ENCODE data around the gene RPS6KA2.

Gene RPS6KA2

GRCh38 chr6:166492092-166492741, 134.8 kb downstream of the RPS6KA2 start:
- H3K27ac ChIP-seq (ENCODE audit: insufficient read depth in 1 of 2, low read depth in 1 of 2, low read length in 2 of 2, poor library complexity in 1 of 2, severe bottlenecking in 2 of 2), result no peak overlapping the region
- WGBS (ENCODE audit: insufficient coverage), result 86% methylated on average over 2 of the region's 5 CpGs
- no peak overlapping the region for H3K4me3 ChIP-seq (ENCODE audit: control insufficient read depth in 1 of 7, extremely low read depth in 1 of 7, insufficient read depth in 4 of 7, low read depth in 2 of 7, low read length in 6 of 7)
- ChIA-PET CTCF (interaction anchor here (1.0 kb wide), 1 partner anchor 35 kb away, joined by 3 read pairs; no protein-coding TSS in a partner anchor), POLR2A (no interaction called here)
- no peak for DNase-seq
- no peaks in the 10 kb centered on the region for H3K27me3 ChIP-seq (replicated peaks in 2 of 5; ENCODE audit: control insufficient read depth in 4 of 5, insufficient read depth in 5 of 5, low read length in 4 of 5)
- peaks cover 0 to 8% (median 4%) of the 10 kb centered on the region in 5 experiments for H3K9me3 ChIP-seq (ENCODE audit: control extremely low read depth in 1 of 5, control insufficient read depth in 4 of 5, insufficient read depth in 2 of 5, low read depth in 1 of 5, low read length in 4 of 5)
- H3K36me3 ChIP-seq (ENCODE audit: control insufficient read depth in 4 of 4, insufficient read depth in 4 of 4, low read length in 3 of 4), result no peaks in the 10 kb centered on the region
- H3K4me1 ChIP-seq (ENCODE audit: control extremely low read depth in 1 of 4, control insufficient read depth in 4 of 4, insufficient read depth in 4 of 4, low read length in 3 of 4), result peaks cover 1 to 15% (median 10%) of the 10 kb centered on the region in 4 experiments

GRCh38 chr6:166490671-166491500, 136.2 kb downstream of the RPS6KA2 start:
- Histone ChIP-seq H3K9me3 (ENCODE audit: control extremely low read depth in 1 of 5, control insufficient read depth in 4 of 5, insufficient read depth in 2 of 5, low read depth in 1 of 5, low read length in 4 of 5) (peaks cover 0 to 19% (median 10%) of the 10 kb centered on the region in 5 experiments), H3K27ac (ENCODE audit: insufficient read depth in 1 of 2, low read depth in 1 of 2, low read length in 2 of 2, poor library complexity in 1 of 2, severe bottlenecking in 2 of 2) (no peak overlapping the region), H3K27me3 (replicated peaks in 2 of 5; ENCODE audit: control insufficient read depth in 4 of 5, insufficient read depth in 5 of 5, low read length in 4 of 5) (no peaks in the 10 kb centered on the region), H3K36me3 (ENCODE audit: control insufficient read depth in 4 of 4, insufficient read depth in 4 of 4, low read length in 3 of 4) (no peaks in the 10 kb centered on the region), H3K4me3 (ENCODE audit: control insufficient read depth in 1 of 7, extremely low read depth in 1 of 7, insufficient read depth in 4 of 7, low read depth in 2 of 7, low read length in 6 of 7) (no peak overlapping the region), H3K4me1 (ENCODE audit: control extremely low read depth in 1 of 4, control insufficient read depth in 4 of 4, insufficient read depth in 4 of 4, low read length in 3 of 4) (peaks cover 1 to 19% (median 13%) of the 10 kb centered on the region in 4 experiments)
- POLR2A ChIA-PET, result no interaction called here
- WGBS (ENCODE audit: insufficient coverage), result 94% methylated on average over 15 of the region's 18 CpGs
- DNase-seq, result peak in 2 of 3 donors; percentile 44 to 58
- CTCF ChIA-PET, result interaction anchor here (1.1 kb wide), 1 partner anchor 56 kb away, joined by 3 read pairs; no protein-coding TSS in a partner anchor

GRCh38 chr6:166489301-166490155, 137.5 kb downstream of the RPS6KA2 start:
- CTCF ChIA-PET, result interaction anchor here (1.4 to 3.1 kb wide), 3 partner anchors 47 to 54 kb away, joined by 5 to 13 read pairs (median 8); no protein-coding TSS in a partner anchor
- no peak for DNase-seq
- 79% methylated on average over 10 of the region's 11 CpGs for WGBS (ENCODE audit: insufficient coverage)

GRCh38 chr6:166488701-166489100, 138.3 kb downstream of the RPS6KA2 start:
- peak overlapping the region in 2 of 7 experiments; percentile 38 to 53 for H3K4me3 ChIP-seq (ENCODE audit: control insufficient read depth in 1 of 7, extremely low read depth in 1 of 7, insufficient read depth in 4 of 7, low read depth in 2 of 7, low read length in 6 of 7)
- H3K4me1 ChIP-seq (ENCODE audit: control extremely low read depth in 1 of 4, control insufficient read depth in 4 of 4, insufficient read depth in 4 of 4, low read length in 3 of 4), result peaks cover 1 to 23% (median 16%) of the 10 kb centered on the region in 4 experiments
- H3K27me3 ChIP-seq (replicated peaks in 2 of 5; ENCODE audit: control insufficient read depth in 4 of 5, insufficient read depth in 5 of 5, low read length in 4 of 5), result no peaks in the 10 kb centered on the region
- POLR2A ChIA-PET, result no interaction called here
- no peaks in the 10 kb centered on the region for H3K36me3 ChIP-seq (ENCODE audit: control insufficient read depth in 4 of 4, insufficient read depth in 4 of 4, low read length in 3 of 4)
- peak overlapping the region; percentile 4 to 59 for H3K27ac ChIP-seq (ENCODE audit: insufficient read depth in 1 of 2, low read depth in 1 of 2, low read length in 2 of 2, poor library complexity in 1 of 2, severe bottlenecking in 2 of 2)
- no peak for DNase-seq
- H3K9me3 ChIP-seq (ENCODE audit: control extremely low read depth in 1 of 5, control insufficient read depth in 4 of 5, insufficient read depth in 2 of 5, low read depth in 1 of 5, low read length in 4 of 5), result peaks cover 0 to 19% (median 10%) of the 10 kb centered on the region in 5 experiments
- CTCF ChIA-PET, result interaction anchor here (1.2 to 3.1 kb wide), 4 partner anchors 9 to 53 kb away, joined by 3 to 13 read pairs (median 6); no protein-coding TSS in a partner anchor
- over 99% methylated on average over 11 of the region's 13 CpGs for WGBS (ENCODE audit: insufficient coverage)

More at GRCh38 chr6:166489301-166490155, 137.5 kb downstream of the RPS6KA2 start:
- Histone ChIP-seq H3K27me3 (replicated peaks in 2 of 5; ENCODE audit: control insufficient read depth in 4 of 5, insufficient read depth in 5 of 5, low read length in 4 of 5) (no peaks in the 10 kb centered on the region), H3K36me3 (ENCODE audit: control insufficient read depth in 4 of 4, insufficient read depth in 4 of 4, low read length in 3 of 4) (no peaks in the 10 kb centered on the region), H3K4me1 (ENCODE audit: control extremely low read depth in 1 of 4, control insufficient read depth in 4 of 4, insufficient read depth in 4 of 4, low read length in 3 of 4) (peaks cover 1 to 19% (median 13%) of the 10 kb centered on the region in 4 experiments), H3K4me3 (ENCODE audit: control insufficient read depth in 1 of 7, extremely low read depth in 1 of 7, insufficient read depth in 4 of 7, low read depth in 2 of 7, low read length in 6 of 7) (no peak overlapping the region), H3K27ac (ENCODE audit: insufficient read depth in 1 of 2, low read depth in 1 of 2, low read length in 2 of 2, poor library complexity in 1 of 2, severe bottlenecking in 2 of 2) (no peak overlapping the region), H3K9me3 (ENCODE audit: control extremely low read depth in 1 of 5, control insufficient read depth in 4 of 5, insufficient read depth in 2 of 5, low read depth in 1 of 5, low read length in 4 of 5) (peaks cover 0 to 19% (median 10%) of the 10 kb centered on the region in 5 experiments)
- POLR2A ChIA-PET, result no interaction called here

GRCh38 chr6:166488076-166488685, 138.9 kb downstream of the RPS6KA2 start:
- 6% methylated on average over 6 of the region's 15 CpGs for WGBS (ENCODE audit: insufficient coverage)
- Histone ChIP-seq H3K4me1 (ENCODE audit: control extremely low read depth in 1 of 4, control insufficient read depth in 4 of 4, insufficient read depth in 4 of 4, low read length in 3 of 4) (peaks cover 1 to 23% (median 16%) of the 10 kb centered on the region in 4 experiments), H3K27ac (ENCODE audit: insufficient read depth in 1 of 2, low read depth in 1 of 2, low read length in 2 of 2, poor library complexity in 1 of 2, severe bottlenecking in 2 of 2) (peak overlapping the region; percentile 14 to 59), H3K9me3 (ENCODE audit: control extremely low read depth in 1 of 5, control insufficient read depth in 4 of 5, insufficient read depth in 2 of 5, low read depth in 1 of 5, low read length in 4 of 5) (peaks cover 0 to 19% (median 10%) of the 10 kb centered on the region in 5 experiments), H3K27me3 (replicated peaks in 2 of 5; ENCODE audit: control insufficient read depth in 4 of 5, insufficient read depth in 5 of 5, low read length in 4 of 5) (no peaks in the 10 kb centered on the region), H3K4me3 (ENCODE audit: control insufficient read depth in 1 of 7, extremely low read depth in 1 of 7, insufficient read depth in 4 of 7, low read depth in 2 of 7, low read length in 6 of 7) (peak overlapping the region in 4 of 7 experiments; percentile 14 to 53 (median 44)), H3K36me3 (ENCODE audit: control insufficient read depth in 4 of 4, insufficient read depth in 4 of 4, low read length in 3 of 4) (no peaks in the 10 kb centered on the region)
- DNase-seq, result peak; percentile 92 to 100 (median 99)
- ChIA-PET POLR2A (no interaction called here), CTCF (interaction anchor here (1.2 to 3.1 kb wide), 4 partner anchors 8 to 49 kb away, joined by 3 to 13 read pairs (median 6); no protein-coding TSS in a partner anchor)

- POLR2A ChIA-PET, result no interaction called here
- CTCF ChIA-PET, result interaction anchor here (1.5 to 3.1 kb wide), 3 partner anchors 10 to 48 kb away, joined by 3 to 13 read pairs (median 8); no protein-coding TSS in a partner anchor
- peak overlapping the region in 1 of 7 experiments; percentile 7 for H3K4me3 ChIP-seq (ENCODE audit: control insufficient read depth in 1 of 7, extremely low read depth in 1 of 7, insufficient read depth in 4 of 7, low read depth in 2 of 7, low read length in 6 of 7)
- peaks cover 1 to 23% (median 16%) of the 10 kb centered on the region in 4 experiments for H3K4me1 ChIP-seq (ENCODE audit: control extremely low read depth in 1 of 4, control insufficient read depth in 4 of 4, insufficient read depth in 4 of 4, low read length in 3 of 4)
- DNase-seq, result no peak
- WGBS (ENCODE audit: insufficient coverage), result 99% methylated on average over 10 of the region's 11 CpGs
- no peak overlapping the region for H3K27ac ChIP-seq (ENCODE audit: insufficient read depth in 1 of 2, low read depth in 1 of 2, low read length in 2 of 2, poor library complexity in 1 of 2, severe bottlenecking in 2 of 2)
- peaks cover 0 to 19% (median 10%) of the 10 kb centered on the region in 5 experiments for H3K9me3 ChIP-seq (ENCODE audit: control extremely low read depth in 1 of 5, control insufficient read depth in 4 of 5, insufficient read depth in 2 of 5, low read depth in 1 of 5, low read length in 4 of 5)
- no peaks in the 10 kb centered on the region for H3K27me3 ChIP-seq (replicated peaks in 2 of 5; ENCODE audit: control insufficient read depth in 4 of 5, insufficient read depth in 5 of 5, low read length in 4 of 5)
- H3K36me3 ChIP-seq (ENCODE audit: control insufficient read depth in 4 of 4, insufficient read depth in 4 of 4, low read length in 3 of 4), result no peaks in the 10 kb centered on the region
Measured at GRCh38 chr6:166487148-166487547, 139.9 kb downstream of the RPS6KA2 start.
